ENCODE data around the gene NFIX. TPM values are rescaled to one million over a fixed set of nuclear protein-coding genes. Genes with fewer than 3 reads are reported as not detected.
A peak's percentile ranks its signal among the peaks of the same experiment; 100 is the strongest.

NFIX gene
- total RNA-seq, 1 donor from 2014 or later, result 5.8 TPM

- peaks cover 4% of the 10 kb centered on the region for H3K36me3 ChIP-seq (ENCODE audit: control insufficient read depth, insufficient read depth, low read length)
- TF ChIP-seq CTCF (IDR thresholded peaks at IDR 0.05; ENCODE audit: insufficient read depth, low read length, severe bottlenecking), result no peak
- FAIRE-seq (no peak), DNase-seq (ENCODE audit: low read depth) (no peak)
- no peaks in the 10 kb centered on the region for H3K27me3 ChIP-seq (ENCODE audit: control insufficient read depth, insufficient read depth, low read length)
- H3K4me3 ChIP-seq (ENCODE audit: low read depth, low read length), result no peak overlapping the region
Observed at GRCh38 chr19:13089857-13090507, 94.7 kb downstream of the NFIX start.

DNA sequence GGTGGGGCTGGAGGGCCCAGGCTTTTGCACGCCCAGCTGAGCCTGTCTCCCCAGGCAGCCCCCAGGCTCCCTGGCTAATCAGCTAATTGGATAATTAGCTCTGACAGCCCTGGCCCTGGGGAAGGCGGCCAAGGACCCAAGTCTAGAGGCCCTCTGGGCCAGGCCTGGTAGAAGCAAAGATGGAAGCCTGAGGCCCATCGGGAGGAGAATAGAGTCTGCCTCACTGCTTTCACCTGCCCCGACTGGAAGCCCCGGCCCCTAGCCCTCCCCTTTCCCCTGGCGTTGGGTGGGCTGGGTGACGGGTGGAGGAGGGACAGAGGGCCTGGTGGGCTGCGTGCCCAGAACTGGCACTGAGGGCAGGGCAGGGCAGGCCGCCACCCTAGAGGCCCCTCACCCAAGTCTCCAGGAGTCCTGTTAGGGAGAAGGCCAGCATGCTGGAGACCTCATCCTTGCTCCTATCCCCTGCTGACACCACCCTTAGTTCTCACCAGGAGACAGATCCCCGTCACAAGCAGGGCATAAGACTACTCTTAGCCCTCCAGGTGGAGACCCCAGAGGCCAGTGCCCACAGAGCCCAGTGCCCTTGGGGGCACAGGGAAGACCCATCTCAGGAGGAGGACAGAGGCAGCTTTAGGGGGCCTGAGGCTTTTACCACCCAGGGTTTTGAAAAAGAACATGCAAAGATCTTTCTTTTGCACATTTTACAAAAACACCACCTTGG lies 95.4 kb downstream of the NFIX start:
- FAIRE-seq (no peak), DNase-seq (ENCODE audit: low read depth) (no peak)
- H3K36me3 ChIP-seq (ENCODE audit: control insufficient read depth, insufficient read depth, low read length), result peaks cover 4% of the 10 kb centered on the region
- no peak for TF ChIP-seq CTCF (IDR thresholded peaks at IDR 0.05; ENCODE audit: insufficient read depth, low read length, severe bottlenecking)
- H3K27me3 ChIP-seq (ENCODE audit: control insufficient read depth, insufficient read depth, low read length), result no peaks in the 10 kb centered on the region
- H3K4me3 ChIP-seq (ENCODE audit: low read depth, low read length), result no peak overlapping the region

- DNase-seq (ENCODE audit: low read depth) (peak; percentile 28), FAIRE-seq (no peak)
- no peak for TF ChIP-seq CTCF (IDR thresholded peaks at IDR 0.05; ENCODE audit: insufficient read depth, low read length, severe bottlenecking)
- H3K27me3 ChIP-seq (ENCODE audit: control insufficient read depth, insufficient read depth, low read length), result no peaks in the 10 kb centered on the region
- peaks cover 4% of the 10 kb centered on the region for H3K36me3 ChIP-seq (ENCODE audit: control insufficient read depth, insufficient read depth, low read length)
- H3K4me3 ChIP-seq (ENCODE audit: low read depth, low read length), result no peak overlapping the region
Observed at GRCh38 chr19:13091400-13092157, 96.3 kb downstream of the NFIX start.

DNA sequence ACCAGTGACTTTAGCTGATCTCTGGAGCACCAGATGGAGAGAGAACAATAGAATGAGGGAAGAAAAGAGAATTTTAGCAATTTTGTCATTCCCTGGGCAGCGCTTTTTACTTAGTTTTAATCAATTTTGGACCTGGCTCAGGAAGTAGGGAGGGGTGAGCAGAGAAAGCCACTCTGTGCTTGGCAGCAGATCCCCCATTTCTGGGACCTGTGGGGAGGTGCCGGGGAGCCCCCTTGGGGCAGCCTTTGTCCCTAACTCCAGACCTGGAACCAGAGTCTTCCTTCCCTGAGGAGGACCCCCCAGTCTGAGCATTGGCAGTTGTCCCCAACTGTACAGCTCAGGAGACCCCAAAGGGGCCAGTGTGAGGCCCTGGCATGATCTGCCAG lies 96.9 kb downstream of the NFIX start:
- no peak overlapping the region for H3K4me3 ChIP-seq (ENCODE audit: low read depth, low read length)
- H3K36me3 ChIP-seq (ENCODE audit: control insufficient read depth, insufficient read depth, low read length), result peaks cover 3% of the 10 kb centered on the region
- no peak for FAIRE-seq

GRCh38 chr19:13092606-13093235 lies 97.4 kb downstream of the NFIX start:
- FAIRE-seq, result no peak

More for the DNA sequence above, 96.9 kb downstream of the NFIX start:
- no peaks in the 10 kb centered on the region for H3K27me3 ChIP-seq (ENCODE audit: control insufficient read depth, insufficient read depth, low read length)
- TF ChIP-seq CTCF (IDR thresholded peaks at IDR 0.05; ENCODE audit: insufficient read depth, low read length, severe bottlenecking), result no peak
- DNase-seq (ENCODE audit: low read depth), result no peak

More at GRCh38 chr19:13092606-13093235, 97.4 kb downstream of the NFIX start:
- no peak for DNase-seq (ENCODE audit: low read depth)
- no peak overlapping the region for H3K4me3 ChIP-seq (ENCODE audit: low read depth, low read length)
- H3K36me3 ChIP-seq (ENCODE audit: control insufficient read depth, insufficient read depth, low read length), result peaks cover 2% of the 10 kb centered on the region
- no peak for TF ChIP-seq CTCF (IDR thresholded peaks at IDR 0.05; ENCODE audit: insufficient read depth, low read length, severe bottlenecking)
- H3K27me3 ChIP-seq (ENCODE audit: control insufficient read depth, insufficient read depth, low read length), result no peaks in the 10 kb centered on the region

All from bronchial epithelial cell (primary cell).